ENCODE results near the gene SFTA2.

GRCh38 chr6:30974490-30975252, 42.7 kb upstream of the SFTA2 start:
- TF ChIP-seq POLR2AphosphoS5 (IDR thresholded peaks at IDR 0.05) (no peak), POLR2A (IDR thresholded peaks at IDR 0.05) (no peak), CTCF (IDR thresholded peaks at IDR 0.05) (no peak)
